Fibroblast of skin of right biceps (primary cell): ENCODE measurements around the gene ACTR2.
A peak's percentile ranks its signal among the peaks of the same experiment; 100 is the strongest.

Experiments used
- DNase-seq: peaks from one replicate; pipeline ENCODE4 v3.0.0-alpha.2; 2013

Gene ACTR2

DNA sequence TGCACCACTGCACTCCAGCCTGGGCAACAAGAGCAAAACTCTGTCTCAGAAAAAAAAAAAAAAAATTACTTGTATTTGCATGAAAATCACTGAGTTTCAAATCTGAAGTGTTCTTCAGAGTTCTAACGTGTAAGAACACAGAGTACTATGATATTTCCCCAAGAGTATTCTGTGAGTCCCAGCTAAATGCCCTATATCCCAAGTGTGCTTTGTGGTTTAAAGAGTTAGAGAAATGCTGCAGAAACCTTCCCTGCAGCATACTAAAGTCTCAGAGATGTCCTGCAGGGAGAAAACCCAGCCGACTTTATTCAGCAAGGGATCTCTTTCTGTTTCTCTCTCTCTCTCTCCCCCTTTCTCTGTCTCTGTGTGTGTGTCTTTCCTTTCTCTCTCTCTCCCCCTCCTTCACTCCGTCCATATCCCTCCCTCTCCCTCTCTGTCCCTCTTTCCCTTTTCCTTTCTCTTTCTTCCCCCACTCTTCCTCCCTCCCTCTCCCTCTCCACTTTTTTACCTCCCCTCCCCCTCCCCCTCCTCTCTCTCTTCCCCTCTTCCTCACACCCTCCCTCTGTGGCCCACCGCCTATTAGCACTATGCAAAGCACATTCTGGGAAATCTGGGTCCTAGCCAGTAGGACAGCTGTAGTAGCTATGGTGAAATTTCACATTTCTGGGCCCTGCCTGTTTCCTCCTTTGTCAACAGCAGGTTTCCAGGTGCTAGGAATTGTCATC lies 54.2 kb downstream of the ACTR2 start:
- peak; percentile 47 for DNase-seq

GRCh38 chr2:65282477-65283053 lies 54.9 kb downstream of the ACTR2 start:
- DNase-seq: no peak

DNA sequence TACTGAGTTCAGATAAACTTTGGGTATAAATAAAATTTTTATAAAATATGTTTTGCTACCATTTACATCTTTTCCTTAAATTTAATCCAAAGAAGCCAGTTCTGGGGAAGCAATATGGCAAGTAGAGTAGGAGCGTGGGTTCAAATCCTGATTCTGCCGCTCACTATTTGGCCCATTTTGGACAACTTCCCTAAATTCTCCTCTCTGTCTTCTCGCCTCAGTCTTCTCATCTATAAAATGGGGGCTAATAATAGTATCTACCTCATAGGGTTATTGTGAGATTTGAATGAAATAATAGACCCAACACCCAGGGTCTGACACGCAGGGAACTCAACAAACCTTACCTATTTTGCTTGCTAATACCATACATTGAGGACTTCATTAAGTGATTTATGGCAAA lies 59.7 kb downstream of the ACTR2 start:
- DNase-seq: no peak

- peak; percentile 19 for DNase-seq
Observed at GRCh38 chr2:65291216-65292105, 63.8 kb downstream of the ACTR2 start.

- DNase-seq: no peak
Observed at GRCh38 chr2:65292106-65292400, 64.4 kb downstream of the ACTR2 start.

GRCh38 chr2:65292461-65293011 lies 64.9 kb downstream of the ACTR2 start:
- DNase-seq: no peak

DNA sequence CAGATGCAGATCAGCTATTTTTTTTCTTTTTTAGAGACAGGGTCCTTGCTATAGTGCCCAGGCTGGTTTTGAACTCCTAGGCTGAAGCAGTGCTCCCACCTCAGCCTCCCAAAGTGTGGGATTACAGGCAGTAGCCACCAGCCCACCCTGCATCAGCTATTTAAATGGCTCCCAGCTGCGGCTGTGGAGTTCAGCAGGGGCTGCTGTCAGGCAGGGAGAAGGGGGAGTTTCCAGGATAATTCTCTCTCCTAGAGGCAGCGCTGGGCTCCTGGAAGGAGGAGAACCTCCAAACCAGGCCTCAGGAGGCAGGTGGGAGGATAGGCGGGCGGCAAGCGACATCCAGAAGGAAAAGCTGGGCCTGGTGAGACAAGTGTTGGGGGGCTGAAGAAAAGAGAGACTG lies 65.7 kb downstream of the ACTR2 start:
- DNase-seq: no peak

DNA sequence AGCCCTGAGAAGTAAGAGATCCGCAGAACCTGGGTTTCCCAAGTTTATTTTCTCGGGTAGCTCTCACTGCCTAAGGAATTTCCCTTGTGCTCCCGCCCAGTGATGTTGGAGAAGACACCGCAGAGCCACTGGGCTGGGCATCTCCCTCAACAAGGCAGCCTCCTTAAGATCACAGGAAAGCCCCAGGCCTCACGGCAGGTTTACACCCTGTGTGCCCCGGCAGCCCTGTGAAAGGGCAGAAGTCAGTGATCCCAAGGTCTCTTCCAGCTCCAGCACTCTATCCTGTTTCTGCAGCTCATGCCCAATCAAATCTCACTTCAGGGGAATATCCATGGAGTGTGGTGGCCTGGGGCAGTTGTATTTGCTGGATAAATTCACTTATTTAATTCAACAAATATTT lies 66.5 kb downstream of the ACTR2 start:
- no peak for DNase-seq

GRCh38 chr2:65294701-65295100 lies 67.1 kb downstream of the ACTR2 start:
- DNase-seq: no peak

DNA sequence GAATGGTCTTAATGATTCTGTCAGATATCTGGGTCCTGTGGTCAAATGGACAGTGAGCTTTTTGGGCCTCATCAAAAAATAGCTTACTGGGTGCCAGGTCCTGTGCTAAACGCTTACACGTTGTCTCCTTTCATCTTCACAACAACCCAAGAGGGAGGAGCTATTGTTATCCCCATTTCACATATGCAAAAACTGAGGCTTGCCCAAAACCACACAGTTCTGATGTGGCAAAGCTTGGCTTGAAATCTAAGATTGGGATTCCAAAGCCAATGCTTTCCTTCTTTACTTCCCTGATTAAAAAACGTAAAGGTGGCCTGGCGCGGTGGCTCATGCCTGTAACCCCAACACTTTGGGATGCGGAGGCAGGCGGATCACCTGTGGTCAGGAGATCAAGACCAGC lies 69.3 kb downstream of the ACTR2 start:
- no peak for DNase-seq

GRCh38 chr2:65297544-65297943 lies 69.9 kb downstream of the ACTR2 start:
- DNase-seq: no peak

DNA sequence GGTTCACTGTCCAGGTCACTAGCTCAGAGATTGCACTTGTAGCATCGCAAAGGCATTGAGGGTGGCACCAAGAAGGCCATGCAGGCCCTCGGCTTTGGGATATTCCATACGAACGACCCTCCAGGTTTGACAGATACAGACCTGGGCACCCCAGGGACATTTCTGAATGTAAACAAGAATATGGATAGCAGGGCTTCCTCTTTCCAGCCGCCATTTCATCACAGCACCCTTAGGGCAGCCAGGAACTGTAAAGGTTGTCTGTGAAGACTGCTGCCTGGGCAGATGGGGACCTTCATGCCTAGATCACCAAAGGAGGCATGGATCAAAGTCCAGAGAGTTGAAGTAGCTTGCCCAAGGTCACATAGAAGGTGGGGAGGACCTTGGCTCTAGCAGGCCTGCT lies 70.5 kb downstream of the ACTR2 start:
- no peak for DNase-seq

GRCh38 chr2:65299246-65299645 lies 71.6 kb downstream of the ACTR2 start:
- DNase-seq: peak; percentile 76

GRCh38 chr2:65300134-65300760 lies 72.6 kb downstream of the ACTR2 start:
- DNase-seq: no peak

DNA sequence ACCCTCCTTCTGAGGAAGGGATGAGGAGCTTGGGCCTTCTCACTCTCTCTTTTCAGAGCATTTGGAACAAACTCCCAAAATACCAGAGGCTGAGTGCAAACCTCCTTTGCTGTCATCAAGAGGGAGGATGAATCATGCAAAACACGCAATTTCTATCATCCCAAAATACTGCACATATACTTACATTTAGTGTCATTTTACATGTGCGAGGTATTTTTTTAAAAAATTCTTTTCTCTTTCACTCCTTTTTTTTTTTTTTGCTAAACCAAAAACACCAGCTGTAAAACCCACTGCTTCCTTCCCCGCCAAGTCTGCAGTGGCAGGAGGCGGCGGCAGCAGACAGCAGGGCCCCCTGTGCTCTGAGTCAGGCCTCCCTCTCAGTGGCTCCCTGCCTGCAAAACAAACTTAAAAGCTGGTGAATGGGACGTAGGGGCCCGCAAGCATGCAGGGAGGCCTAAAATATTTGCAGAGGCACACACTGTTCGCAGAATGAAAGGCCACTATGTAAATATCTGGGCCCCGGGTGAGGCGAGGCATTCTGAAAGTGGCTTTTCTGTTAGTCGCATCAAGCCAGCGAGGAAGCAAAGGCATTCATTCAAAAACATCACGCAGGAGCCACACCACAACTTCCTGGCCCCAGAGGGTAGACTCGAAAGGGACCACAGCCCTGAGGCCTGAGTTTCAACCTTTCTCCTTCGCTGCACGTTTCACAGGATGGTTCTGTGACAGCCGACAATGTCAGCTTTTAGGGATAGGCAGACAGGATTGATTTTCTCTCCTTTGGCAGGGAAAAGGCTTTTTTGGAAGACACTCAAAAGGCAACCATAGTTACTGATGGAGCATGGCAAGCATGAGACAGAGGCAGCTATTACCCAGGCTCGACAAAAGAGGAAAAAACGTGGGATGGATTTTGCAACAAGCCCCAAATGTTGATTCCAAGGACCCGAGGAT lies 73.4 kb downstream of the ACTR2 start:
- DNase-seq: peak; percentile 96

- no peak for DNase-seq
Observed at GRCh38 chr2:65305934-65306333, 78.3 kb downstream of the ACTR2 start.

GRCh38 chr2:65309699-65310098 lies 82.1 kb downstream of the ACTR2 start:
- no peak for DNase-seq

DNA sequence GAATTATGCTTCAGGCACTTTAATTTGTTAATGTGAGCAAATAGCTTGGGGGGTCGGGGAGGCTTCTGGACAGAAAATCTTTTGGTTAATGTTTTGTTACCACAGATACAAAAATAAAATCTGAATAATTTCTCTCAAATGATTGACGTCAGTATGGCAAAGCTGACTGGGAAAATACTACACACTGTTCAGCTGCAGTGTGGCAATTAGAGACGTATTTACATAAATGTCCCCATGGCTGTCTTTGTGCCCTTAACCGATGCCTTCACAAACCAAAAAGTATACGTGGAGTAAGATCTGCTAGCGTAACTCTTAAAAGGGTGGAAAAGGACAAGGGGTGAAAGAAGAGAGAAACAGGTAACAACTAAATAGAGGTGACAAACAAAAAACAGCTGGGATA lies 83.4 kb downstream of the ACTR2 start:
- no peak for DNase-seq

- DNase-seq: no peak
Observed at GRCh38 chr2:65311596-65311995, 84.0 kb downstream of the ACTR2 start.

- peak; percentile 51 for DNase-seq
Observed at GRCh38 chr2:65313126-65313953, 85.7 kb downstream of the ACTR2 start.

- no peak for DNase-seq
Observed at GRCh38 chr2:65313954-65314256, 86.3 kb downstream of the ACTR2 start.
